GM21526 (cell line): ENCODE measurements around the gene CCND3.
A peak's percentile ranks its signal among the peaks of the same experiment; 100 is the strongest.

ENCODE experiments used
- ATAC-seq: cut with Tn5 transposase; IDR thresholded peaks from one replicate; pipeline ENCODE4 v1.9.1; 2021; ENCODE audit warnings: moderate library complexity; ENCODE audit not compliant: unreplicated experiment, low FRiP score

CCND3 gene

GRCh38 chr6:41941280-41942066 is at the start of gene CCND3:
CCND3 (minus strand) TSS chr6:41941808; CDS start chr6:41941649, 159 bp downstream.
- ATAC-seq = peak; percentile 78

- no peak for ATAC-seq
Measured at GRCh38 chr6:41986339-41986738, 44.7 kb upstream of the CCND3 start.

- ATAC-seq = no peak
Measured at GRCh38 chr6:41984623-41985022, 43.0 kb upstream of the CCND3 start.

- no peak for ATAC-seq
Measured at GRCh38 chr6:41976794-41977484, 35.3 kb upstream of the CCND3 start.

- ATAC-seq = no peak
Measured at GRCh38 chr6:41975276-41975675, 33.7 kb upstream of the CCND3 start.

DNA sequence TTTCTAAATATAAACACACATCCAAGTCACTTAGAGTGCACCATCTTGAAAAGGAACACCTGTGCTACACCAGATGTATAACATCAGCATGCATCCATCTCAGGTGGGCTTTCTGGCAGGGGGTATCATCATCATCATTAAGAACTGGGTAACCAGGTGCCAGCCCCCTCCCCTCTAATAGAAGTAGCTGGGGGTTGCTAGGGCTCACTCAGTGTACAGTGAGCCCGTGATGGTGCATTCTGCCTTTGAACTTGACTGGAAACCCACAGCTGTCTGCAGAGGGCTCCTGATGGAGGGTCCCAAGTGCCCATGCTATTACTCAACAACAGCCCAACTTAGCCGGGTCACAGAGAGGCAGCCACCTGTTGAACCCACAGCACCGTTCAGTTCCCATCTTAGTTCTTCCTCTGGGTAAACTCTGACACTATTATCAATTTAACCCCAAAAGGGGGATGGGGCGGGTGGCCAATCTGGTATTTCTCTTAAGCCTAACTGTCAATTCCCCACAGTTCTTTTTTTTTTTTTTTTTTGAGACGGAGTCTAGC is 32.7 kb upstream of the CCND3 start:
- no peak for ATAC-seq

DNA sequence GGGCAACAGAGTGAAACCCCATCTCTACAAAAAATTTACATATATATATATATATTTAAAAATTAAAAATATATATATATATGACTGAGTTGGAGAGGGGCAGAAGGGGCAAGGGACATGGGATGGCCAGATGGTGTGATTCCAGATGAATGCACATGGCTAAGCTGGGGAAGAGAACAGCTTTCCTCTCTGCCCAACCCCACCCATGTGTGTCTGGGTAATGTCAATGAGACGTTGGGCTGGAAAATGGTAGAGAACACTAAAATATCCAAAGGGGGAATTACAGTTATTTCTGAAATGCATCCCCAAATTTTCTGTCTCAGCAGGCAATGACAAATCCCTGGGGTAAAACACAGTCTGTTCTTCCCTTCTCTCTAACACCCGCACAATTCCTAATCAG is 31.2 kb upstream of the CCND3 start:
- no peak for ATAC-seq

DNA sequence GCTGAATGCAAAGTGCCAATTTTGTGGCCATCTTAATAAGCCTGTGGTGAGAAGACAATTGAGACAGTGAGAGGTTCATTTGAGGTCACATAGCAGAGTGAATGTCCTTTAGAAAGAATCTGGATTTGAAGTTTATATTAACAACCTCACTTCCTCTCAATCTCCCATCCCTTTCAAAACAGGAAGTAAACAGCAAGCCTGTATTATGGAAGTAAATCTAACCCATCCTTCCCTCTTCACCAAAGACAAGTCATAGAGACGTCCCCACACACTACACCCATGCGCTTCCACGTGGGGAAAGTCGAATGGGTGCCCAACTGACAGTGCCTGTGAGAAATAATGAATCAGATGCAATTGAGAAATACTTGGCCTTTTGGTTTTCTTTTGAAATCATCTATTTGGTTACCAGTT is 28.8 kb upstream of the CCND3 start:
- no peak for ATAC-seq

DNA sequence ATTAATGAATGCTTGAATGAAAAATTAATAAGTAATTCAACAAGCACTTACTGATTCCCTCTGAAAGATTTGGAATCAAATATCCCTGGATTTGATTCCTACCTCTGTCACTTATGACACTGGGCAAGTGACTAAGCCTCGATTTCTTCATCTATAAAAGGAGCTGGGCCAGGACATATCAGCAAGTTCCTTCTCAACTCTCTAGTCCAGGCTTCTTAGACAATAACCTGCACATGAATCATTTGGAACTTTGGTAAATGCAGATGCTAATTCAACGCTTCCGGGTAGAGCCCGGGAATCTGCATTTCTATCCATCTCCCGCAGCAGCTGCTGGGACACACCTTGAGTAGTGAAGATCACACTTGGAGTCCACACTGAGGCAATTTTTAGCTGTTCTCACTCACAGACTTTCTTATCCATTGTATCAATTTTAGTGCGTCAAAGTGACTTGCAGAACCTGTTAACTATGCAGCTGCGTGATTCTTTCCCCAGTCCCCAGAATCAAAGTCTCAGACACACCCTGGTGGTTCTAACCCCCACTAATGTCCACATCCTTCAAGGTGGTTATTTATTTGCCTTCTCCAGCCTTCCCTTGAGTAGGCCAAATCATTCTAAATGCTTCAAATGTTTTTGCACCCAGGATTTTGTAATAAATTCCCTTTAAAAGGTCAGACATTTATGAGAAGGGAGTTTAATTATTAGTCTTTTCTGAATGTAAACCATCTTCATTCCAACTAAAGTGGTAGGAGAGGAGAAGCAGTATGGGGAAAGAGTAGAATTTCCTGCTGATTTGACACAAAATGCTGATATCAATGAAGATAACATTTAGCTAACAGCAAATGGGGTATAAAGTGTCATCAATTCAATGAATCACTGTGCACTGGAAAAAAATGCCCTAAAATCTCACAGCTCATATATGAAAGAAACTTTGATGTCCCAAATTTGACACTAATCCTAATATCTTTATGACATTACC is 26.0 kb upstream of the CCND3 start:
- ATAC-seq = no peak

GRCh38 chr6:41966961-41967311 is 25.3 kb upstream of the CCND3 start:
- ATAC-seq = no peak

- ATAC-seq = no peak
Measured at GRCh38 chr6:41966214-41966920, 24.8 kb upstream of the CCND3 start.

DNA sequence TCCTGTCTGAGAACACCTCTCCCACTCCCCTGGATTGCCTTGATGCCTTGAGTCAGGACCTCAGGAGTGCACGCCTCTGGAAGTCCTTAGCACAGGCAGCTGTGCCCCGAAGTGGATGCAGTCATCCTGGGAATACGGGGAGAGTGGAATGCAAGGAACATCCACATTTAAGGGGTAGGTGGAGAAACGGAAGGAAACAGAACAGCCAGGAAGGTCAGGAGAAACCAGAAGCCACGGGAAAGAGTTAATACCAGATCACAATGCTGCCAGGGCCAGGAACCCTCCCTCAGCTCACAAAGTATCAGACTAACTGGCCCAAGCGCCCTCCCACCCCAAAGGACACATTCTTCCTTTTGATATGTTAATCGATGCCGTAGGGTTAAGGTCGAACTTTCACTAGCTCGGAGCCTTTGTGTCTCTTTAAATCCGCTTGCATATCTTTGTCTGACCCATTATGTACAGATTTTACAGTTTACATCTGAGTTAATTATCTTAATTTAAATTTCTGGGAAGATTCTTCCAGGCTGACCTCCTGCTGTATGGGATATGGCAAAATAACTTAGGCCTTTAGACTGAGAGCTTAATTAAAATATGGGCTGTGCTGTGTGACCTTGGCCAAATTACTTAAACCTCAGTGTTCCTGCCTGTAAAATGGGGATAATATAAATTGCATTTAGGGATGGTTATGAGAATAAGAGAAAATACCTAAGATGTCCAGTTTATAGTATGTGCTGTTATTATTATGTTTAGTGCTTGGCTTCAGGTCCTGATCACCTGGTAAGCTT is 24.0 kb upstream of the CCND3 start:
- ATAC-seq = no peak

DNA sequence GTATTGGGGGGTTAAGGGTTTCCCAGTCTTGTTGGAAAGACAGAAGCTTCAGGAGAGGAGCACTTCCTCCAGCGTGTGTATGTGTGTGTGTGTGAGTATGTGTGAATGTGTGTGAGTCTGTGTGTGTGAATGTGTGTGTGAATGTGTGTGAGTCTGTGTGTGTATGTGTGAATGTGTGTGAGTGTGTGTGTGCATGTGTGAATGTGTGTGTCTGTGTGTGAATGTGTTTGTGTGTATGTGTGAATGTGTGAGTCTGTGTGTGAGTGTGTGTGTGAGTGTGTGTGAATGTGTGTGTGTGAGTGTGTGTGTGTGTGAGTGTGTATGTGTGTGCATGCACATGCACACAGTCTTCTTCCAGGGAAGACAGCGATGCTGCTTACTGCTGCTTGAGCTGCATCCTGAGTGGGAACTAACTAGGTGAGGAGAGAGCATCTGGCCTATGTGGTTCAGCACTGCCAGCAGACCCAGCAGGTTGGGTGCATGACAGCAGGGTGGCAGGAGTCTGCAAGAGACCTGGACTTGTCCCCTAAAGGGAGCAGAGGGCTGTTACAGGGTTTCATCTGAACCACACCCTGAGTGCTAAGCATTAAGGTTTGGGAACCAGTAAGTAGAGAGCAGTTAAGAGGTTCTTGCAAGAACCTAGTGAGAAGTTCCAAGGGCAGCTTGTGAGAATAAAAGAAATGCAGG is 22.7 kb upstream of the CCND3 start:
- ATAC-seq = no peak

GRCh38 chr6:41963371-41963770 is 21.8 kb upstream of the CCND3 start:
- no peak for ATAC-seq

GRCh38 chr6:41960028-41960427 is 18.4 kb upstream of the CCND3 start:
- no peak for ATAC-seq

DNA sequence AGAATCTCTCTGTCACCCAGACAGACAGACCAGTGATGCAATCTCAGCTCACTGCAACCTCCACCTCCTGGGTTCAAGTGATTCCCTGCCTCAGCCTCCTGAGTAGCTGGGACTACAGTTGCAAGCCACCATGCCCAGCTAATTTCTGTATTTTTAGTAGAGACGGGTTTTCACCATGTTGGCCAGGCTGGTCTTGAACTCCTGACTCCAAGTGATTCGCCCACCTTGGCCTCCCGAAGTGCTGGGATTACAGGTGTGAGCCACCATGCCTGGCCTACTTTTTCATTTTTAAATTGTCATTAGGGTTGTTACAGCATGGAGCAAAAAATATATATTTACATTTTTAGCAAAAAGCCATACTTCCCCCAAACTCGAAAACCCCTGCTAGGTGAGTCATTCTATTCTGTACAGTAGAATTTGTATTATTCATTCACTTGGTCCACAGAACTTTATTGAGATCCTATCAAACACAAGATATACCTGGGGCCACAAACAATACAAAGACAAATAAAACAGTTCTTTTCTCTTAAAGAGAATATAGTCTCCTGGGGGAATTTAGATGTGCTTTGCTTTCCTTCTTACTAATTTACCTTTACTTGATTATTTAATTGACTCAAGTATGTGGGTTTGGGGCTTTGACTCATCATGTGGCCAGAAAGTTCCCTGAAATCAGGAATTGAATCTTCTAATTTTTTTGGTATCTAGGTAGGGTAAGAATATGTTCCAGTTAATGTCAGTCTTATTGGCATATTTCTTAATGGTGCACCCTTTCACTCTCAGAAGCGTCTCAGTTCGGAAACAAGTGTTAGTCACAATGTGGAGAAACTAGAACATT is 16.6 kb upstream of the CCND3 start:
- no peak for ATAC-seq

DNA sequence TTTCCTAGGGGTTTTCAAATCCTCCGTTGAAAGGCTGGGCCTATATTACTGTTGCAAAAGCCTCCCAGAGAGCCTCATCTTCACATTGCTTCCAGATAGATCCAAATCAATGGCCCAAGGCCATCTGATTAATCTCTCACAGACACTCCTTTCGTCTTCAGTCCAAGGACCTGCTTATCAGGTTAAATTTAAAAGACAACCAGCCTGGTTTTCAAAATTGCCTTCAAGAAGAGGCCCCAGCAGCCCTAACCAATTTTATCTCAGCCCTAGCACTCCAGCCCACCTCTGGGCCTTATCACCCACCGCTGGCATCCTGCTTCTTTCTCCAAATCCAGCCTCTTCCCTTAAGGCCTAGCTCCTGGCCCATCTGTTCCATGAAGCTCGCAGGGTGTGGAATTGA is 15.5 kb upstream of the CCND3 start:
- ATAC-seq = no peak

- ATAC-seq = no peak
Measured at GRCh38 chr6:41955412-41955811, 13.8 kb upstream of the CCND3 start.
